Suprapubic skin (tissue), 4 donors: ENCODE data around the gene HES5.

ENCODE experiments used
- EP300 ChIP-seq: sonication (generic); formaldehyde crosslinking; IDR thresholded peaks from one replicate; pipeline ENCODE4 v1.6.1; 2017; ENCODE audit warnings: antibody characterized with exemption
- POLR2AphosphoS5 ChIP-seq, 3 donors: sonication (generic); formaldehyde crosslinking; IDR thresholded peaks; one replicate each; pipeline ENCODE4 v1.6.1; 2017; ENCODE audit warnings: antibody characterized with exemption in 3 of 3
- TF ChIP-seq, protein P1 (sequence below), 2 donors: fragments of 200-600 bp in 1 of 2; fragments of 450-650 bp in 1 of 2; sonication (generic) in 1 of 2; IDR thresholded peaks; one replicate each; pipeline ENCODE4 v1.5.1; 2016 to 2019; ENCODE audit warnings: antibody characterized with exemption in 2 of 2, mild to moderate bottlenecking in 1 of 2, moderate library complexity in 1 of 2

DNA sequence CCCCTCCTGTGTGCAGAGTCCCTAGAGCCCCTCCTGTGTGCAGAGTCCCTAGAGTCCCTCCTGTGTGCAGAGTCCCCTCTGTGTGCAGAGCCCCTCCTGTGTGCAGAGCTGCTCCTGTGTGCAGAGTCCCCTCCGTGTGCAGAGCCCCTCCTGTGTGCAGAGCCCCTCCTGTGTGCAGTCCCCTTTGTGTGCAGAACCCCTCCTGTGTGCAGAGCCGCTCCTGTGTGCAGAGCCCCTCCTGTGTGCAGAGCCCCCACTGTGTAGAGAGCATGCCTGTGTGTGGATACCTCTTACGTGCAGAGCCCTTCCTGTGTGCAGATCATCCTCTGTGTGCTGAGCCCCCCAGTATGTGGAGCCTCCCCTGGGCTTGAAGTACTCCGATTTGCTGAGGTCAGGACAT, 8.3 kb upstream of the HES5 start:
- TF ChIP-seq, protein P1, sequence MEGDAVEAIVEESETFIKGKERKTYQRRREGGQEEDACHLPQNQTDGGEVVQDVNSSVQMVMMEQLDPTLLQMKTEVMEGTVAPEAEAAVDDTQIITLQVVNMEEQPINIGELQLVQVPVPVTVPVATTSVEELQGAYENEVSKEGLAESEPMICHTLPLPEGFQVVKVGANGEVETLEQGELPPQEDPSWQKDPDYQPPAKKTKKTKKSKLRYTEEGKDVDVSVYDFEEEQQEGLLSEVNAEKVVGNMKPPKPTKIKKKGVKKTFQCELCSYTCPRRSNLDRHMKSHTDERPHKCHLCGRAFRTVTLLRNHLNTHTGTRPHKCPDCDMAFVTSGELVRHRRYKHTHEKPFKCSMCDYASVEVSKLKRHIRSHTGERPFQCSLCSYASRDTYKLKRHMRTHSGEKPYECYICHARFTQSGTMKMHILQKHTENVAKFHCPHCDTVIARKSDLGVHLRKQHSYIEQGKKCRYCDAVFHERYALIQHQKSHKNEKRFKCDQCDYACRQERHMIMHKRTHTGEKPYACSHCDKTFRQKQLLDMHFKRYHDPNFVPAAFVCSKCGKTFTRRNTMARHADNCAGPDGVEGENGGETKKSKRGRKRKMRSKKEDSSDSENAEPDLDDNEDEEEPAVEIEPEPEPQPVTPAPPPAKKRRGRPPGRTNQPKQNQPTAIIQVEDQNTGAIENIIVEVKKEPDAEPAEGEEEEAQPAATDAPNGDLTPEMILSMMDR (IDR thresholded peaks at IDR 0.05), result no peak
- TF ChIP-seq EP300, result no peak
- TF ChIP-seq POLR2AphosphoS5 (IDR thresholded peaks at IDR 0.05), result no peak
